Peyer's patch (tissue), 4 donors: ENCODE measurements around the gene HNRNPUL1. TPM values are rescaled to one million over a fixed set of nuclear protein-coding genes. Genes with fewer than 3 reads are reported as not detected.

Experiments
- DNase-seq, 3 donors: peaks; one replicate each; pipeline ENCODE4 v3.0.0-alpha.2; 2017 to 2019
- H3K27ac ChIP-seq, 4 donors: fragments of 200-600 bp; sonication (generic); one replicate each; pipeline ENCODE4 v1.5.1; 2016 to 2019
- H3K27me3 ChIP-seq, 2 donors: fragments of 200-600 bp; sonication (generic); one replicate each; pipeline ENCODE4 v1.5.1; 2019
- H3K36me3 ChIP-seq, 3 donors: fragments of 200-600 bp; sonication (generic); one replicate each; pipeline ENCODE4 v1.5.1; 2016 to 2019
- H3K4me1 ChIP-seq, 4 donors: fragments of 200-600 bp; sonication (generic); one replicate each; pipeline ENCODE4 v1.5.1; 2016 to 2019
- H3K4me3 ChIP-seq, 4 donors: fragments of 200-600 bp; sonication (generic); 1 replicate in 3 of 4; 2 replicates in 1 of 4; pipeline ENCODE4 v1.5.1; 2016 to 2019; ENCODE audit warnings: mild to moderate bottlenecking in 1 of 4
- H3K9me3 ChIP-seq, 4 donors: fragments of 200-600 bp; sonication (generic); one replicate each; pipeline ENCODE4 v1.5.1; 2016 to 2019; ENCODE audit warnings: mild to moderate bottlenecking in 1 of 4
- CTCF ChIP-seq, 6 experiments: fragments of 450-650 bp in 4 of 6; fragments of 200-600 bp in 2 of 6; sonication (generic) in 1 of 6; IDR thresholded peaks; one replicate each; pipeline ENCODE4 v1.5.1; 2017 to 2019; ENCODE audit warnings: antibody characterized with exemption in 6 of 6, mild to moderate bottlenecking in 3 of 6, moderate library complexity in 1 of 6
- POLR2A ChIP-seq, 2 donors: fragments of 450-650 bp; IDR thresholded peaks; one replicate each; pipeline ENCODE4 v1.5.1; 2017; ENCODE audit warnings: antibody characterized with exemption in 2 of 2, mild to moderate bottlenecking in 2 of 2, moderate library complexity in 2 of 2
- total RNA-seq, 4 donors: library from RNA; depleted of rRNA; stranded (reverse); fragments of >200 nt; gene quantifications; one replicate each; pipeline ENCODE4 v1.1.0, GENCODE V29; 2016

The HNRNPUL1 gene
- total RNA-seq, 4 donors from 2014 or later = 123 to 244 (median 167) TPM

DNA sequence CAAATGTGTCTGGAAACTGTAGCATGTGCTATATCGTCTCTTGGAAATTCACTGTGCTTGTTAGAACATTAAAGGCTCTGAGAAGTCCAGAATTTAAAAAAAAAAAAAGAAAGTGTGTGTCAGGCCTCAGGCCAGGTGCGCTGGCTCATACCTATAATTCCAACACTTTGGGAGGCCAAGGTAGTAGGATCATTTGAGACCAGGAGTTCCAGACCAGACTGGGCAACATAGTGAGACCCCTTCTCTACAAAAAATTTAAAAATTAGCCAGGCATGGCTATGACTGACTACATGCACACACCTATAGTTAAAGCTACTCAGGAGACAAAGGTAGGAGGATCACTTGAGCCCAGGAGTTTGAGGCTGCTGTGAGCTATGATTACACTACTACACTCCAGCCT, 4.9 kb downstream of the HNRNPUL1 start:
- no peak for TF ChIP-seq POLR2A (IDR thresholded peaks at IDR 0.05)
- no peak for TF ChIP-seq CTCF (IDR thresholded peaks at IDR 0.05)
- H3K4me1 ChIP-seq = peaks cover 0 to 21% (median 5%) of the 10 kb centered on the region in 4 donors
- DNase-seq = no peak
- H3K36me3 ChIP-seq = peaks cover 0 to 68% (median 0%) of the 10 kb centered on the region in 3 donors
- H3K9me3 ChIP-seq = no peaks in the 10 kb centered on the region
- no peak overlapping the region for H3K4me3 ChIP-seq
- no peak overlapping the region for H3K27ac ChIP-seq
- H3K27me3 ChIP-seq = no peaks in the 10 kb centered on the region

DNA sequence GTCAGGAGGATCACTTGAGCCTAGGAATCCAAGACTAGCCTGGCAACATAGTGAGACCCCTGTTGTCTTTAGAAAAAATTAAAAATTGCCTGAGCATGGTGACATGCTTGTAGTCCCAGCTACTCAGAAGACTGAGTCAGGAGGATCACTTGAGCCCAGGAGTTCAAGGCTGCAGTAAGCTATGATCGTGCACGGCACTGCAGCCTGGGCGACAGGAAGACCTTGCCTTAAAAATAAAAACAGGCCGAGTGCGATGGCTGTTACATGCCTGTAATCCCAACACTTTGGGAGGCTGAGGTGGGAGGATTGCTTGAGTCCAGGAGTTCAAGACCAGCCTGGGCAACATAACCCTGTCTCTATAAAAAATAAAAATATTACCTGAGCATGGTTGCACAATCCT, 5.4 kb downstream of the HNRNPUL1 start:
- TF ChIP-seq POLR2A (IDR thresholded peaks at IDR 0.05) (no peak), CTCF (IDR thresholded peaks at IDR 0.05) (no peak)
- peaks cover 0 to 21% (median 5%) of the 10 kb centered on the region in 4 donors for H3K4me1 ChIP-seq
- no peaks in the 10 kb centered on the region for H3K27me3 ChIP-seq
- H3K27ac ChIP-seq = no peak overlapping the region
- no peak overlapping the region for H3K4me3 ChIP-seq
- H3K36me3 ChIP-seq = peaks cover 0 to 73% (median 0%) of the 10 kb centered on the region in 3 donors
- no peaks in the 10 kb centered on the region for H3K9me3 ChIP-seq
- no peak for DNase-seq

DNA sequence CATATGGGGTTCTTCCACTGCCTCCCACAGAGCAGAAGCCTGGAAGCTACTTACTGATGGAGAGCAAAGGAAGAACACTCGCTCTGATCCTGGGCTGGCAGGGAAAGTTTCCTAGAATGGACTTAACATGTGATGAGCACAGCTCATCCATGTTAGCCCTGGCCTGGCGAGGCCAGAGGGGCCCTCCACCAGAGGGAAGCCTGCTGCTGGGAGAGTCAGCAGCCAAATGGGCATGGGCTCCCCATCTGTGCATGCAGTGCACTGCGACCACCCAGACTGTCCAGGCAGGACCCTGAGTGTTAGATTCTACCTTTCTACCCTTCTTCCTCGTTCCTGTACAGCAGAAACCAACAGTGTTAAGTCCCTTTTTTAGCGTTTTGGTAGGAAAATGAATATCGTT, 8.9 kb downstream of the HNRNPUL1 start:
- TF ChIP-seq POLR2A (IDR thresholded peaks at IDR 0.05) (no peak), CTCF (IDR thresholded peaks at IDR 0.05) (no peak)
- H3K27me3 ChIP-seq = no peaks in the 10 kb centered on the region
- H3K4me1 ChIP-seq = no peaks in the 10 kb centered on the region
- no peak overlapping the region for H3K4me3 ChIP-seq
- peak in 1 of 3 donors; percentile 31 for DNase-seq
- no peak overlapping the region for H3K27ac ChIP-seq
- H3K36me3 ChIP-seq = peaks cover 0 to 100% (median 0%) of the 10 kb centered on the region in 3 donors
- H3K9me3 ChIP-seq = no peaks in the 10 kb centered on the region

DNA sequence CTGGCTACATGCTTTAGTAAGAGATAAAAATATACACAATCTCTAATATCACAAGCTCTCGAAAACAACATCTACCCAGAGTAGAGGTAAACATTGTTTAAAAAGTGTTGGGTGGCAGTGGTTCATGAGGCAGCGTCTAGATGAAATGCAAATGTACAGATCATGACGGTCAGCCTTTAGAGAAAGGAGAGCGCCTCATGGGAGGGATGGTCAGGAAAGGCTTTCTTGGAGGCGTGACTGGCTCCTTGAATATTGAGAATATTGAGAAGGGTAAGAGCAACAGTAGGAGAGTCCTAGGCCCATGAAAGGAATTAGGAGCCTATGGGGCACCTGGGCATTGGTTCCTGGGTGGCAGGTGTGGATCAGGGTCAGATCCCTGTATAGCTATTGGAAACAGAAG, 10.6 kb downstream of the HNRNPUL1 start:
- Histone ChIP-seq H3K27ac (no peak overlapping the region), H3K4me3 (no peak overlapping the region), H3K9me3 (no peaks in the 10 kb centered on the region), H3K4me1 (no peaks in the 10 kb centered on the region), H3K36me3 (peaks cover 0 to 100% (median 3%) of the 10 kb centered on the region in 3 donors), H3K27me3 (no peaks in the 10 kb centered on the region)
- DNase-seq = no peak
- TF ChIP-seq POLR2A (IDR thresholded peaks at IDR 0.05) (no peak), CTCF (IDR thresholded peaks at IDR 0.05) (no peak)

DNA sequence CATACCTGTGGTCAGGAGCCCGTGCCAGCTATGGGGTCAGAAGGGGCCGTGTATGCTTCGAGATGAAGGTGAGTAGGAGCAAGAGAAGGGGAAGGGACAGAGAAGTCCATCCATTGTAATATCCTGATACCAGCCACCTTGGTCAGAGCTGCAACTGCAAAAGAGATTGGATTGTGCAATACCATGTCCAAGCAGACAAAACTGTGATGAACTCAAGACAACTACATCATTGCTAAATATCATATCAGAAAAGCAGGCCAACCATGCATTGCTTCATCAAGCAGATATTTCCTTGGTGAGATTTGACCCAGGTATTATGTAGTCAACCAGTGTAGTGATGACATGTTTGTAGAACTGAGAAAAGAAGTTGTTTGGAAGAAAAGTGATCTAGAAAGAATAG, 12.1 kb downstream of the HNRNPUL1 start:
- TF ChIP-seq CTCF (IDR thresholded peaks at IDR 0.05) (no peak), POLR2A (IDR thresholded peaks at IDR 0.05) (no peak)
- no peak overlapping the region for H3K27ac ChIP-seq
- no peaks in the 10 kb centered on the region for H3K27me3 ChIP-seq
- H3K4me1 ChIP-seq = no peaks in the 10 kb centered on the region
- H3K4me3 ChIP-seq = no peak overlapping the region
- peaks cover 0 to 100% (median 3%) of the 10 kb centered on the region in 3 donors for H3K36me3 ChIP-seq
- no peak for DNase-seq
- no peaks in the 10 kb centered on the region for H3K9me3 ChIP-seq

GRCh38 chr19:41278478-41278877, 14.3 kb downstream of the HNRNPUL1 start:
- Histone ChIP-seq H3K27me3 (no peaks in the 10 kb centered on the region), H3K36me3 (peaks cover 0 to 98% (median 3%) of the 10 kb centered on the region in 3 donors)

More at GRCh38 chr19:41278478-41278877, 14.3 kb downstream of the HNRNPUL1 start:
- H3K4me3 ChIP-seq = no peak overlapping the region
- TF ChIP-seq POLR2A (IDR thresholded peaks at IDR 0.05) = no peak
- no peak for TF ChIP-seq CTCF (IDR thresholded peaks at IDR 0.05)
- H3K4me1 ChIP-seq = no peaks in the 10 kb centered on the region
- DNase-seq = peak in 1 of 3 donors; percentile 5
- no peaks in the 10 kb centered on the region for H3K9me3 ChIP-seq
- H3K27ac ChIP-seq = no peak overlapping the region
